A549 (cell line): ENCODE data around the gene TRIOBP. TPM values are rescaled to one million over a fixed set of nuclear protein-coding genes. Genes with fewer than 3 reads are reported as not detected.

Experiments
- ATAC-seq, 2 experiments: fragments of 200-7000 bp in 1 of 2; fragments of >200 bp in 1 of 2; cut with Nextera tagmentation in 1 of 2; cut with Tn5 transposase in 1 of 2; 3 replicates each; pipeline versions ENCODE4 v1.8.0 to v1.9.1; 2018 to 2020; ENCODE audit warnings: mild to moderate bottlenecking in 1 of 2, moderate library complexity in 1 of 2
- CTCF ChIA-PET: fragments of 300-600 bp; sonication (Branson Sonifier 250); formaldehyde crosslinking; extraction: SDS; loops from one replicate; lab custom pipeline; 2021; ENCODE audit warnings: antibody characterized with exemption, inconsistent platforms; lab: Yijun Ruan, JAX
- POLR2A ChIA-PET: fragments of 350-600 bp; formaldehyde crosslinking; extraction: SDS; loops from one replicate; lab custom pipeline; 2021; ENCODE audit warnings: antibody characterized with exemption, inconsistent platforms; lab: Yijun Ruan, JAX
- DNase-seq, 2 experiments: peaks; one replicate each; pipeline versions ENCODE4 v3.0.0 to v3.0.0-alpha.2; 2011 to 2016; ENCODE audit warnings: low read depth in 1 of 2, low spot score in 1 of 2
- FAIRE-seq: peaks from 2 replicates; lab custom pipeline; 2011; peaks lifted over from hg19 to GRCh38; lab: Jason Lieb, UNC
- H3K27ac ChIP-seq, 2 experiments: fragments of >200 bp; sonication (Bioruptor Twin); formaldehyde crosslinking; 3 replicates each; pipeline ENCODE4 v1.5.1; 2016 to 2017
- H3K4me1 ChIP-seq: fragments of >200 bp; sonication (Bioruptor Twin); formaldehyde crosslinking; 3 replicates; pipeline ENCODE4 v1.6.1; 2016
- H3K4me2 ChIP-seq: fragments of >200 bp; sonication (Bioruptor Twin); formaldehyde crosslinking; 3 replicates; pipeline ENCODE4 v1.6.1; 2016
- H3K4me3 ChIP-seq: fragments of >200 bp; sonication (Bioruptor Twin); formaldehyde crosslinking; 3 replicates; pipeline ENCODE4 v1.5.1; 2016
- H3K9me3 ChIP-seq: fragments of >200 bp; sonication (Bioruptor Twin); formaldehyde crosslinking; 3 replicates; pipeline ENCODE4 v1.6.1; 2016
- CHD2 ChIP-seq: fragments of 150-350 bp; IDR thresholded peaks from 2 replicates; pipeline ENCODE4 v1.6.1; 2014; ENCODE audit warnings: low read length; ENCODE audit not compliant: partially characterized antibody
- EHF ChIP-seq: fragments of 250-450 bp; sonication (Bioruptor Pico); IDR thresholded peaks from 2 replicates; pipeline ENCODE4 v1.5.0; 2020; ENCODE audit warnings: mild to moderate bottlenecking
- FOSB ChIP-seq: fragments of 250-450 bp; sonication (Bioruptor Pico); IDR thresholded peaks from 2 replicates; pipeline ENCODE4 v1.5.0; 2020; ENCODE audit warnings: mild to moderate bottlenecking, moderate library complexity
- FOSL2 ChIP-seq, 2 experiments: fragments of 450-650 bp in 1 of 2; fragments of >200 bp in 1 of 2; sonication (Bioruptor Twin) in 1 of 2; formaldehyde crosslinking; IDR thresholded peaks; 2 replicates each; pipeline versions ENCODE4 v1.5.0 to v1.6.1; 2016 to 2020; ENCODE audit warnings: mild to moderate bottlenecking in 1 of 2, moderate library complexity in 1 of 2
- HOXB5 ChIP-seq: fragments of 250-450 bp; sonication (Bioruptor Pico); IDR thresholded peaks from 2 replicates; pipeline ENCODE4 v1.5.0; 2020; ENCODE audit warnings: mild to moderate bottlenecking, moderate library complexity
- JUN ChIP-seq, 2 experiments: fragments of >200 bp; sonication (Bioruptor Twin); formaldehyde crosslinking; IDR thresholded peaks; 2 replicates in 1 of 2; 3 replicates in 1 of 2; pipeline ENCODE4 v1.6.1; 2016 to 2017
- KDM1A ChIP-seq: fragments of 200-600 bp; sonication (generic); IDR thresholded peaks from 2 replicates; pipeline ENCODE4 v1.6.1; 2016; ENCODE audit warnings: low read depth, mild to moderate bottlenecking
- MAFK ChIP-seq: fragments of 450-650 bp; IDR thresholded peaks from 2 replicates; pipeline ENCODE4 v1.6.1; 2014; ENCODE audit not compliant: partially characterized antibody
- MAZ ChIP-seq: fragments of 150-350 bp; IDR thresholded peaks from 2 replicates; pipeline ENCODE4 v1.6.1; 2014; ENCODE audit warnings: antibody characterized with exemption, low read depth, low read length, borderline replicate concordance
- PHF8 ChIP-seq: fragments of 200-600 bp; sonication (generic); IDR thresholded peaks from 2 replicates; pipeline ENCODE4 v1.6.1; 2016; ENCODE audit warnings: low read depth, mild to moderate bottlenecking, antibody characterized with exemption, moderate library complexity, borderline replicate concordance
- POLR2A ChIP-seq: IDR thresholded peaks from 2 replicates; pipeline ENCODE4 v1.6.1; 2012; ENCODE audit warnings: mild to moderate bottlenecking, low read length
- RFX5 ChIP-seq: fragments of 450-650 bp; IDR thresholded peaks from 2 replicates; pipeline ENCODE4 v1.7.1; 2014; ENCODE audit warnings: antibody characterized with exemption, mild to moderate bottlenecking, moderate library complexity
- TP53 ChIP-seq: fragments of 250-450 bp; sonication (Bioruptor Pico); IDR thresholded peaks from 2 replicates; pipeline ENCODE4 v1.5.0; 2021; ENCODE audit warnings: mild to moderate bottlenecking, moderate library complexity
- ZFP36 ChIP-seq: fragments of 450-650 bp; IDR thresholded peaks from 2 replicates; pipeline ENCODE4 v1.6.1; 2014; ENCODE audit warnings: borderline replicate concordance; ENCODE audit not compliant: partially characterized antibody
- WGBS: methylation state at CpG from one replicate; pipeline ENCODE4 v1.1.6; 2017; ENCODE audit errors: missing lambda C conversion rate; 5-methylcytosine and 5-hydroxymethylcytosine counted together
- polyA plus RNA-seq, 4 experiments: library from polyadenylated mRNA; depleted of rRNA in 3 of 4; stranded (reverse); fragments of >200 nt; fragmentation: RNase III in 1 of 4; extraction: RNeasy Plus Mini Kit Qiagen cat#74134 plus additional on column Dnase treatment in 1 of 4; gene quantifications; 2 replicates in 3 of 4; 3 replicates in 1 of 4; pipeline ENCODE4 v1.2.3, GENCODE V29; 2011 to 2017
- TF ChIP-seq, protein P1 (sequence below): IDR thresholded peaks from 2 replicates; pipeline ENCODE4 v1.6.1; 2012
- TF ChIP-seq, protein P2 (sequence below): fragments of 150-350 bp; IDR thresholded peaks from 2 replicates; pipeline ENCODE4 v1.6.1; 2014; ENCODE audit warnings: low read depth, mild to moderate bottlenecking, low read length
- TF ChIP-seq, protein P3 (sequence below): fragments of >200 bp; sonication (Bioruptor Twin); formaldehyde crosslinking; IDR thresholded peaks from 2 replicates; pipeline ENCODE4 v1.6.1; 2016
- TF ChIP-seq, protein P4 (sequence below): IDR thresholded peaks from 2 replicates; pipeline ENCODE4 v1.6.1; 2012

Gene TRIOBP
- polyA plus RNA-seq, 2 of the 4 experiments (the other 2 are of a cell fraction): 15.7 to 26.0 TPM

GRCh38 chr22:37747080-37747714 lies 50.3 kb downstream of the TRIOBP start:
- DNase-seq (peak in 1 of 2 experiments; percentile 55), ATAC-seq (peak in 1 of 2 experiments; percentile 18; a peak in 3 of 6 replicates), FAIRE-seq (no peak)
- TF ChIP-seq, protein P1, sequence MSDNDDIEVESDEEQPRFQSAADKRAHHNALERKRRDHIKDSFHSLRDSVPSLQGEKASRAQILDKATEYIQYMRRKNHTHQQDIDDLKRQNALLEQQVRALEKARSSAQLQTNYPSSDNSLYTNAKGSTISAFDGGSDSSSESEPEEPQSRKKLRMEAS: no peak
- TF ChIP-seq CHD2 (no peak), JUN (IDR thresholded peaks at IDR 0.05) (no peak), FOSB (no peak), POLR2A (peak; percentile 0; the same call in 1 of the 2 replicates), KDM1A (0 out of 2 replicates have a peak, but pooled peaks have one; percentile 44), RFX5 (no peak), FOSL2 (IDR thresholded peaks at IDR 0.05) (no peak), FOSL2 (CRISPR knock-in tag; IDR thresholded peaks at IDR 0.05) (no peak)
- WGBS: 0% methylated on average over 3 of the region's 16 CpGs
- H3K4me3 ChIP-seq: peak overlapping the region; percentile 88
- CTCF ChIA-PET: interaction anchor here (0.7 to 1.3 kb wide), 2 partner anchors 10 kb away, joined by 3 to 4 read pairs; no protein-coding TSS in a partner anchor
- H3K9me3 ChIP-seq: no peaks in the 10 kb centered on the region
- peaks cover 80% of the 10 kb centered on the region for H3K4me1 ChIP-seq
- H3K27ac ChIP-seq: peak overlapping the region; percentile 100
- H3K4me2 ChIP-seq: peak overlapping the region; percentile 95
- POLR2A ChIA-PET: no interaction called here

DNA sequence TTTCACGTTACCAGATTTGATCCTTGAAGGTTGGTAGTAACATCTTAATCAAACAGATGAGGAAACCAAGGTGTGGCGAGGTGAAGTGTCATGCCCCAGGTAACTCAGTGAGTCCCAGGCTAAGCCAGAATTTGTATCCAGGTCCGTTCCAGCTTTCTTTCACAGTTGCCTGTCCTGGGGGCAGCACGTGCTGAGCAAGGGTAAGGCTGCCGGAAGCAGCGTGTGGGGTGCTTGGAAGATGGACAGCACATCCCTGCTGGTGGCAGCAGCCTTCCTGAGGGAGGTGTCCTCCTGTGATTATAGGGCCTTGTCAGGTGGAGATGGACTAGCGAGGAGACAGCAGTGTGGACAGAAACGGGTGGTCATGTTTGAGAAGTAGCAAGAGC lies 50.9 kb downstream of the TRIOBP start:
- TF ChIP-seq, protein P2, sequence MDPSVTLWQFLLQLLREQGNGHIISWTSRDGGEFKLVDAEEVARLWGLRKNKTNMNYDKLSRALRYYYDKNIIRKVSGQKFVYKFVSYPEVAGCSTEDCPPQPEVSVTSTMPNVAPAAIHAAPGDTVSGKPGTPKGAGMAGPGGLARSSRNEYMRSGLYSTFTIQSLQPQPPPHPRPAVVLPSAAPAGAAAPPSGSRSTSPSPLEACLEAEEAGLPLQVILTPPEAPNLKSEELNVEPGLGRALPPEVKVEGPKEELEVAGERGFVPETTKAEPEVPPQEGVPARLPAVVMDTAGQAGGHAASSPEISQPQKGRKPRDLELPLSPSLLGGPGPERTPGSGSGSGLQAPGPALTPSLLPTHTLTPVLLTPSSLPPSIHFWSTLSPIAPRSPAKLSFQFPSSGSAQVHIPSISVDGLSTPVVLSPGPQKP: no peak
- TF ChIP-seq, protein P1: peak; percentile 64; the same call in 1 of the 2 replicates
- no peak for ATAC-seq

DNA sequence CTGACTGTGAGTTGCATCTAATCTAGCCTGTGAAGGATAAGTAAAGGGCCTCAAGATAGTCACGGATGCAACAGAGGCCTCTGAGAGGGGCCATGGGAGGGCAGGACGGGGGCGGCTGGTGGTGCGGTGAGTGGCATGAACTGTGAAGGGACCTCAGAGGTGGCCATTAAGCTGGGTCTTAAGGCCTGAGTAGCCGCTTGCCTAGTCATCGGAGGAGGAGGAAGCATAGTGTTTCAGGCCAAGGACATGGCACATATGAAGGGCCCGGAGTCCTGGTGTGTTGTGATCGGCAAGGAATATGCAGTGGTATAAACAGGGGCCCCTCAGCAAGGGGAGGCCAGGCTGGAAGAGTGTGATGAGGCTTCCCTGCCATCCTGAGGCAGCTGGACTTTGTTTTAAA lies 51.8 kb downstream of the TRIOBP start:
- Histone ChIP-seq H3K9me3 (no peaks in the 10 kb centered on the region), H3K27ac (peak overlapping the region; percentile 45 to 100; a peak in 5 of 6 replicates), H3K4me3 (no peak overlapping the region), H3K4me2 (peak overlapping the region; percentile 95; the same call in 1 of the 3 replicates), H3K4me1 (peaks cover 76% of the 10 kb centered on the region)
- WGBS: 70% methylated on average over 8 of the region's 8 CpGs
- POLR2A ChIA-PET: no interaction called here
- FAIRE-seq (no peak), ATAC-seq (no peak), DNase-seq (no peak)
- CTCF ChIA-PET: interaction anchor here (1.2 to 1.8 kb wide), 3 partner anchors 11 to 43 kb away, joined by 3 to 7 read pairs (median 4); no protein-coding TSS in a partner anchor
- TF ChIP-seq, protein P3, sequence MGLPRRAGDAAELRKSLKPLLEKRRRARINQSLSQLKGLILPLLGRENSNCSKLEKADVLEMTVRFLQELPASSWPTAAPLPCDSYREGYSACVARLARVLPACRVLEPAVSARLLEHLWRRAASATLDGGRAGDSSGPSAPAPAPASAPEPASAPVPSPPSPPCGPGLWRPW: no peak
- no peak for TF ChIP-seq PHF8
- no peak for TF ChIP-seq HOXB5 (CRISPR knock-in tag)
- no peak for TF ChIP-seq FOSB
- TF ChIP-seq ZFP36: no peak
- no peak for TF ChIP-seq TP53
- TF ChIP-seq MAZ: no peak
- TF ChIP-seq, protein P4, sequence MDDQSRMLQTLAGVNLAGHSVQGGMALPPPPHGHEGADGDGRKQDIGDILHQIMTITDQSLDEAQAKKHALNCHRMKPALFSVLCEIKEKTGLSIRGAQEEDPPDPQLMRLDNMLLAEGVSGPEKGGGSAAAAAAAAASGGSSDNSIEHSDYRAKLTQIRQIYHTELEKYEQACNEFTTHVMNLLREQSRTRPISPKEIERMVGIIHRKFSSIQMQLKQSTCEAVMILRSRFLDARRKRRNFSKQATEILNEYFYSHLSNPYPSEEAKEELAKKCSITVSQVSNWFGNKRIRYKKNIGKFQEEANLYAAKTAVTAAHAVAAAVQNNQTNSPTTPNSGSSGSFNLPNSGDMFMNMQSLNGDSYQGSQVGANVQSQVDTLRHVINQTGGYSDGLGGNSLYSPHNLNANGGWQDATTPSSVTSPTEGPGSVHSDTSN: no peak
- TF ChIP-seq EHF (CRISPR knock-in tag): no peak
- TF ChIP-seq MAFK: no peak
- TF ChIP-seq CHD2: no peak

More for the DNA sequence above, 50.9 kb downstream of the TRIOBP start:
- peak overlapping the region; percentile 88 for H3K4me3 ChIP-seq
- H3K9me3 ChIP-seq: no peaks in the 10 kb centered on the region
- peak overlapping the region; percentile 100 for H3K27ac ChIP-seq
- no peak for FAIRE-seq
- DNase-seq: no peak
- peak overlapping the region; percentile 95 for H3K4me2 ChIP-seq
- WGBS: 46% methylated on average over 8 of the region's 8 CpGs
- CTCF ChIA-PET: interaction anchor here (1.3 kb wide), 1 partner anchor 10 kb away, joined by 4 read pairs; no protein-coding TSS in a partner anchor
- POLR2A ChIA-PET: no interaction called here
- H3K4me1 ChIP-seq: peaks cover 76% of the 10 kb centered on the region
